HG03469 (cell line): Measurements from ENCODE around the gene PLXNB2.

Experiments
- ATAC-seq: cut with Tn5 transposase; IDR thresholded peaks from one replicate; pipeline ENCODE4 v1.9.1; 2021; ENCODE audit warnings: mild to moderate bottlenecking, moderate library complexity, moderate number of reproducible peaks; ENCODE audit not compliant: unreplicated experiment

The PLXNB2 gene

GRCh38 chr22:50311606-50312351 lies 4.3 kb upstream of the PLXNB2 start:
- ATAC-seq, result no peak

DNA sequence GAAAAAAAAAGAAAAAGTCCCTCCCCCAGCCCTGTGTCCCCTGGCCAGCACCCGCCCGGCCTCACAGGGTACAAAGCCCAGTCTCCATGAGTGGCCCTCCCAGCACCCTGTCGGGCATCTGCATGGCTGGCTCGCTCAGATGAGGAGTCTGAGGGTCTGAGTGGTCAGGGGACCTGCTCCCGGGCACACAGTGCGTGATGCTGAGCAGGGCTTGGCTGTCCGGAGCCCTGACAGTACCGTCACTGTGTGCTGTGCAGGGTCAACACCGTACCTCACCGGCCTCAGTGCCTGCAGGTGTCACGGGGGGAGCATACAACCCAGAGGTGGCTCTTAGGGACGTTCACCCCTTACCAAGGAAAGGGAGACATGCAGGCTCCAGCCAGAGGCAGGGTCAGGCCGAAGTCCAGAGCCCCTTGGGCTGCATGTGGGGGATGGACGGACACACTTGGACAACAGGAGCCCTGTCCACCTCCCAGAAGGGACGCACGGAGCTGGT lies 3.6 kb upstream of the PLXNB2 start:
- ATAC-seq, result no peak

DNA sequence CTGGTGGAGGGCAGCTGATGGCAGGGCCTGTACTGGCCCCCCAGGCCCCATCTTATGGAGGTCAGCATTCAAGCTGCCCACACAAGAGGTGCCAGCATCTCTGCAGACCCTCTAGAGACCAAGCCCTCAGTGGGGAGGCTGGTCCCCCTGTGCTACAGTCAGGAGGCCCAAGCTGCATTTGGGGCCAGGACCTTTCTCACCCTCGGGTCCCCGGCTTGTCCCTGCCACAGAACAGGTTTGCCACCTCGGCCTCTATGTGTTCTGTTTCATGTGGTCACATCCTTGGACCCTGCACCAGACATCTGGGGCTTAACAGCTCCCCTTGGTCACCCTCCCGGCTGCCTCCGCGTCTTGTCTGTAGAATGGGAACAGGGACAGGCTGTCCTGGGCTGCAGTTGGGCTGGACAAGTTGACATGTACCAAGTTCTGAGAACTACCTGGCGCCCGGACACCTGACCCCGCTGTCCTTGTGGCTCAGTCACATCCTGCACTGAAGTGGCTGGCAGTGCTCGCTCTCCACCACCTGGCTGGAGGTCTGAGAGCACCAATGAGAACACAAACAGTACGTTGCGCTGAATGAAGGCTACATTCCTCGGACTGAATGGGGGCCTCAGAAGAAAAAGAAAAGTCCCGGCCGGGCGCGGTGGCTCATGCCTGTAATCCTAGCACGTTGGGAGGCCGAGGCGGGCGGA lies 2.7 kb upstream of the PLXNB2 start:
- no peak for ATAC-seq

GRCh38 chr22:50309601-50309991 lies 2.1 kb upstream of the PLXNB2 start:
- no peak for ATAC-seq

DNA sequence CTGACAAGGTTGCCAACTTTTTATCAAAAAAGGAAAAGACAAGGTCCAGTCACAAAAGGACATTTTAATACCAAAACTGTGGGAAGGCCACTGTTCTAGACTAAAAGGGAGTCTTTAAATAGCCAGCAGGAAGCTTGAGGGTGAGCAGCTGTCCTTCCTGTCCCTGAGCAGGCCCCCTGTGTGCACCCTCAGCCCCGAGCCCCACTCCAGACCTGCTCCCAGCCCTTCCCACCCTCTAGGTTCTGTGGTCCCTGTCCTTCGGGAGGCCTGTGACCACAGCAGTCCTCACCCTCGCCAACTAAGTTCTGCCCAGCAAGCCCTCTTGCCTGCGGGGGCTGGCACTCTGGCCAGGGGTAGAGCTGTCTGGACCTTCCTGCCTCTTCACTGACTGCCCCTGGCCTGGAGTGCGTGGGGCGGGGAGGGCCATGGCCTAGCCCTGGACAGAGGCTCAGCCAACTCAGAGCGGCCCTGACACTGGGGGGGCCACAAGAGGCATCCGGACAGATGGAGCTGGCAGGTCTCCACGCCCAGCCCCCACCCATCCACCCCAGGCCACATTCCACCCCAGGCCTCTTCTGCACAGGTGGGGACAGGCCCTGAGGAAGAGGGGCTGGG lies 1.6 kb upstream of the PLXNB2 start:
- no peak for ATAC-seq

- no peak for ATAC-seq
These were observed 1.1 kb upstream of the PLXNB2 start for GRCh38 chr22:50308597-50308935.

- ATAC-seq, result no peak
These were observed 597 bp upstream of the PLXNB2 start for GRCh38 chr22:50307890-50308596.

DNA sequence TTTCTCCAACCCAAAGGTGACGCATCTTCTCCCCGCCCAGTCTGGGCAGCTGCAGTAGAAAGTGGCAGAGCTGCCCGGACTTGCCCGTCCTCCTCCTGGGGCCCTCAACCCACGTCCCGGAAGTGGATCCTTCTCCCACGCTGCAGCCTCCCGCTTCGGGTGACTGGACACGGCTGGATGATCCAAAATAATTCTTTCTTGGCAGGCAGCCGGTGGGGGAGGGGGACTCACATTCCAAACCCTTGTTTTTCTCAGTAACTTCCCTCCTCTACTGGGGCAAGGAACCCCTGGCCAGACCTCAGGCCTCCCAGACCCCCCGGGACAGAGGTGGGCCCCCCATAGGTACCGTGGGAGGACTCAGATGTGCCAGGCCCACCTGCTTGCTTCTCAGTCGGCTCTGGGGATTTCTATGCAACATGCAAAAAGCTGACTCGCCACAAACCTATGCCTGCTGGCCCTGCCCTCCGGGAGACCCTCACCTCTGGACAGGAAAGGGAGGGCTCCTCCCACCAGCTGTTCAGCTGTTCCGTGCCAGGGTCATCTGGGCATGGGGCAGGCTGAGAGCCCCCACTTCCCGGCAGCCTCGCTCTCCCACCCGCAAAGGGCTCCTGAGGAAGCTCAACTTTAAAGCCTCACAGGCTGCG lies 1.4 kb downstream of the PLXNB2 start:
- no peak for ATAC-seq

DNA sequence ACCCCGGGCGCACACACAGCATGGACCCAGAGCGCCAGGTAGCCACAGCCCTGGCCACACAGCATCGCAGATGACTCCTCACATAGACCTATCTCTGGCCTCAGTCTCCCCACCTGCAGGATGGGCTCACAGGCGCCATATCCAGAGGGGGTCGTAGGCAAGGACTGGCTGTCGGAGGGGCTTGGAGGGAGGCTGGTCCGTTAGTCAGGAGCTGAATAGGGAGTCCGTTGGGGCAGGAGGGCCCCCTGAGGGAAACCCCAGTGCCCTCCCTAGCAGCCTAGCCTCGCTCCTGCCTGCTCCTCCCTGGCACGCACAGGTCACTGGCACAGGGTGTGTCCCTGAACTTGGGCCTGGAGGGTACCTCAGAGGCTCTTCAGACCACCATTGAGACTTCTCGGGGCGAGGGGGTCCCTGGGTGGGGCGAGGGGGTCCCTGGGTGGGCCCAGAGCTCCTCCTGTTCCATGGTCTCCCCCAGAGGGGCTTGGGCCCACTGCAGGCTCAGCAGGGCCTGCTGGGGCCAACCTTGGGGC lies 2.0 kb downstream of the PLXNB2 start:
- no peak for ATAC-seq

GRCh38 chr22:50304528-50305392 lies 2.7 kb downstream of the PLXNB2 start:
- ATAC-seq, result no peak

DNA sequence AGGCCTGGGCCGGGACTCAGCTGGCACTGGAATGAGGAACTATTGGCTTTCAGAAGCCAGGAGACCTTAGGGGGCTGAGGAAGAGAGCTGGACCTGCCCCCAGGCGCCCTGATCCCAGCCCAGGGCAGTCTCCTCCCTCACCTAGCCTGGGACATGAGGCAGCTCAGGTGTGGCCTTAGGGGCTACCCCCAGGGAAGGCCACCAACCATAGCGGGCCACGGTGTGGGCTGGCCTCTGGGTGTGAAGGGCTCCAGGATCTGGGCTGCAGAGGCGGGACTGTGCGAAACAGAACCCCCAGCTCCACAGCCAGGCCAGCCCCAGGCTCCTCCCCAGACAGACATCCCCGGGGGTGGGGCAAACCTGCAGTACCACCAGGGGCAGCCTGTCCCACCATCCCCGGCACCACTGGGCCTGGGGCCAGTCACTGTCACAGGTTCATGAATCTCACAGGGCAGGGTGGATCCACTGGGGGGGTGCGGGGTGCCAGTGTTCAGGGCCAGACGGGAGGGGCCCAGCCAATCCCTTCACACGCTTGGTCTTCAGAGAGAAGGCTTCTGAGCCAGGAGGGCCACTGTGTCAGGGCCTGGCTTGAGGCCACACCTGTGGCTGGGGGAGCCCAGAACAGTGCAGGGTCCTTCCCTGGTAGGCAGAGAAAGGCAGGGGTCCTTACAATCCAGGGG lies 3.5 kb downstream of the PLXNB2 start:
- ATAC-seq, result no peak

DNA sequence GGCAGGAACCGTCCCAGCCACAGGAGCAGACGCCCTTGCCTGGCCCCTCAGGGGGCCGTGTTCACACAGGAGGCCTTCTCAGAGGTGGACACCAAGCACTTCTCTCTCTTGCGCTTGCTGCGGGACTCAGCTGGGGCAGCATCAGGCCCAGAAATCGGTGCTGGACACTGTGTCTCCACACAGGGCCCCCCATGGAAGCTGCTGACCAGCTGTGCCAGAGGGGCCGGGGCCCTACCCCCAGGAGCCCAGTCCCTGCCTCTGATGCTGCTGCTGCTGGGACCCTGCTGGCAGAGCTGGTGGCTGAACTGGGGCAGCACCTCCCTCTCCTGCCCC lies 4.0 kb downstream of the PLXNB2 start:
- ATAC-seq, result no peak

DNA sequence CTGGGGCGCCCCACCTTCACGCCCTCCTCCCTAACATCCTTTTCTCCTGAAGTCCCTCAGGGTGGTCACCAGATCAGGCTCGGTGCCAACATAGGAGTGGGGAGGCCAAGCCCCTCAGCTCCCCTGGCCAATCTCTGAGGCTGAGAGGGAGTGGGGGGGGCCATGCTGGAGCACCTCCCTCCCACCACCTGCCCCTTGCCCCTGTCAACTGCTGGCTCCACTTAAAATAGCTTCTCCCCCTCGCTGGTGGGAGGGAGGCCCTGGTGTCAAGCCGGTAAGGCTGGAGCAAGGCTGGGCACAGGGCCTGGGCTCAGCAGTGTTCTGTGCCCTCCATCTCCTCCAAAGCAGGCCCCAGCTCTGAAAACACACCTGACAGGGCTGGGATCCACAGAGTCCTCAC lies 4.9 kb downstream of the PLXNB2 start:
- no peak for ATAC-seq

DNA sequence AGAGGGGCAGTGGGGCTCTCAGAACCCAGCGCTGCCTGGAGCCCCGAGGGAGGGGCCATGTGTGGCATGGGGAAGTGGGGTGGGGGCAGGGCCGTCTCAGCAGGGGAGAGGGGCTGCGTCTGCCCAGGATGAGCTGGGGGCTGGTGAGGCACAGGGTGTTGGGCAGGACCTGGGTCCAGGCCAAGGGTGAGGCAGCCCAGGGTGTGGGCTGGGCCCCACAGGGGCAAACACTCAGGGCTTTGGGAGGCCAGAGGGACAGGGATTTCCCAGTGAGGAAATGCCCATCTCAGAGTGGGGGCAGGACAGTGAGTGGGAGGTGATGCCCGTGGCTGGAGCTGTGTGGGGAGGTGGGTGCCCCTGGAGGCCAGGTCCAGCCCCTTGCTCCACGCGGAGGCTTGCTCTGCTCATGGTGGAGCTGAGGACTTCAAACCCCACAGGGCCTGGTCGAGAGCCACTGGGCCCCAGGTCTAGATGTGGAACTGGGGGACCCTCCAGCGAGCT lies 5.4 kb downstream of the PLXNB2 start:
- ATAC-seq, result no peak

DNA sequence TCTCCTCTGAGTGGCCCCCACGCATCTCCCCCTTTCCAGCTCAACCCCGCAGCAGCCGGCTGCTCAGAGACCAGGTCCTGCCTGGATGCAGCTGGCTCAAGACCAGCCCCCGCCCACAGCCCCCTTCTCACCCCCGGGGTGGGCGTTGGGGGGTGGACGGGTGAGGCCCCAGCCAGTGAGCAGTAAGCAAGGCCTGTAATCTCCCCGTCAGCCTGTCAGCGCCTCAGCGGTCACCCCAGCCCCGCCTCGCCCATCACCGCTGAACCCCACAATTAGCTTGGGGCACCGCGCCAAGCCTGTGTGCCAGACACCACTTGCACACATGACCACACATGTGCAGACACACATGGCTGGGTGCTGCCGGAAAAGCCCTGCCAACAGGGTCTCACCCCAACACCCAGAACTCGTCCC lies 5.9 kb downstream of the PLXNB2 start:
- ATAC-seq, result no peak

- no peak for ATAC-seq
These were observed 6.7 kb downstream of the PLXNB2 start for GRCh38 chr22:50300620-50301257.

GRCh38 chr22:50299785-50300619 lies 7.4 kb downstream of the PLXNB2 start:
- no peak for ATAC-seq
